M059J (cell line): ENCODE data around the gene HNRNPDL. TPM values are rescaled to one million over a fixed set of nuclear protein-coding genes. Genes with fewer than 3 reads are reported as not detected.
"Not testable (repeated sequence)": the region's sequence is repeated elsewhere in the genome, so short reads cannot be mapped to it uniquely, and the experiment has no call there.

Experiments
- DNase-seq: peaks from one replicate; pipeline ENCODE4 v3.0.0-alpha.2; 2012; ENCODE audit warnings: low read depth
- total RNA-seq: library from RNA; depleted of rRNA; stranded (reverse); fragments of >200 nt; shearing (Covaris generic); gene quantifications from 2 replicates; pipeline ENCODE4 v1.2.3, GENCODE V29; 2014; rRNA removed

The HNRNPDL gene
- total RNA-seq, 1 experiment from 2014 or later, result 225 TPM

DNA sequence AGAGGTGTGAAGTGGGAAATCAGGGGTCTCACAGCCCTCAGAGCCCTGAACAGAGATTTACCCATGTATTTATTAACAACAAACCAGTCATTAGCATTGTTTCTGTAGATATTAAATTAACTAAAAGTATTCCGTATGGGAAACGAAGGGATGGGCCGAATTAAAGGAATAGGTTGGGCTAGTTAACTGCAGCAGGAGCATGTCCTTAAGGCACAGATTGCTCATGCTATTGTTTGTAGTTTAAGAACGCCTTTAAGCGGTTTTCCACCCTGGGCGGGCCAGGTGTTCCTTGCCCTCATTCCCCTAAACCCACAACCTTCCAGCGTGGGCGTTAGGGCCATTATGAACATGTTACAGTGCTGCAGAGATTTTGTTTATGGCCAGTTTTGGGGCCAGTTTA is 44.0 kb downstream of the HNRNPDL start:
- DNase-seq, result not testable (repeated sequence)

DNA sequence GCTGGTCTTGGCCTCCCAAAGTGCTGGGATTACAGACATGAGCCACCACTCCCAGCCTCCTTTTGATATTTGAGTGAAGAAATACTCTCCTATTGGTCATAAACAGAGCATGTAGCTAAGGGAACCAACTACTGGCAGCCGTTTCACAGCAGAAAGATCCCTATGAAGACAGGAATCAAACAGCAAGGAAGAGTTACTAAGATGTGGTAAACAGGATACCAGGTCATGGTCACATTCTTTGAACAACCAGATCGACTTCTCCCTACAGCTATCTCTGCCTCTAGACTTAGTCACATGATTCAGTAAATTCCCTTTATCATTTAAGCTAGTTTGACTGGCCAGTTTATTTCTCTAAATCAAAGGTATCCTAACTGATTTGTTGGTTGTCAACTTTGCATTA is 47.5 kb downstream of the HNRNPDL start:
- no peak for DNase-seq

DNA sequence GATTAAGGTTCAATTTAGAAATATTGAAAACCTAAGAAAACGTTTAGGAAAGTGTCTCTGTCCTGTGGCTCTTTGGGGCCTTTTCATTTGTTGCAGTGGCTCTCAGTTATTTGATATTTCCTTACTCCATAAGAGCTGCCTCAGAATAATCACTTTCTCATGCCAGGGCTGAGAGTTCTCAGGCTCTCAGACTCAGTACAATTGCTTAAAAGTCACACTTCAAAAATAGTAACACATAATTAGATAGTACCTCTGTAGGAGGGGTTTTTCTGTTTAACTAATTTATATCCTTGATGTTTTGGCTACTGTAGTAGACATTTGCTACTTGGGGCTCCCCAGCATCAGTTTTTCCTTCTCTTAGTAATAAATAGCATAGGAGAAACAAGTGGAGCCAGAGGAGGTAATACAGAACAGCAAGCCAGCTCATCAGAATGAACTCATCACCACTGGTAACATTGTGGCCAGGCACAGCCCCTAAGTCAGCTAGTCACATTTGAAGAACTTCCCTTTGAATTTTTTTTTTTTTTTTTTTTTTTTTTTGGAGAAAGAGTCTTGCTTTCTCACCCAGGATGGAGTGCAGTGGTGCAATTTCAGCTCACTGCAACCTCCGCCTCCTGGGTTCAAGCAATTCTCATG is 48.5 kb downstream of the HNRNPDL start:
- DNase-seq, result peak; percentile 12

DNA sequence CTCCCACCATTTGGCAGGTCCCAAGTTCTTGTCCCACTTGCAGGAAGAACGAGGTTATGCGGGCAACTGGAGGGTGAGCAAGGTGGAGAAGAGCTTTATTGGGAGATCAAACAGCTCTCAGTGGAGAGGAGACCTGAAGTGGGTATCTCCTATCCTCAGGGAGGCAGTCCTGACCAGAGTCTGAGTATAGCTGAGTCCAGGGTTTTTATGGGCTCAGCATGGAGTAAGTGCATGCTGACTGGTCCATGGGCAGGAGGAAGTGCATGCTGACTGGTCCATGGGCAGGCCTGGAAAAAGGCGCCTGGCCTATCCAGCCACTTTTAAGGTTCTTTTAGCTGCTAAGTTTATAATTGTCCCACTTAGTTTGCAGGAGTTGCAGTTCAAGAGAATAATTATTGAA is 49.0 kb downstream of the HNRNPDL start:
- DNase-seq, result no peak

DNA sequence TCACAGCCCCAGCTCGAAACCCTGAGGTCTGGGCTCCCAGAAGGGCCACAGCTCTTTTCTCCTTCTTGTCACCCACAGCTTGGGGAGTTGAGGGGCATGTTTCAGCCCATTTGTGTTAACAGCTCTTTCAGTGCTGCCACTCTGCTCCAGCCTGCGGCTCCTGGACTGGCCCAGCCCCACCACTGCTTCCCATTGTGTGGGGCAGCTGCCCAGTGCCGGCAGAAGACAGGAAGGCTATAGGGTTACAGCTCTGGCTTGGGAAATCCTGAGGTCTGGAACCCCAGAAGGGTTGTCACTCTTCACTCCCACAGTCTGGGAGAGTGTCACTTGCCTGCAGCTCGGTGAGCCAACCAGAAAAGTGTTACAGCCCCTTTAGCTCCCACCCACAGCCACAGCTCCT is 49.4 kb downstream of the HNRNPDL start:
- DNase-seq, result no peak

DNA sequence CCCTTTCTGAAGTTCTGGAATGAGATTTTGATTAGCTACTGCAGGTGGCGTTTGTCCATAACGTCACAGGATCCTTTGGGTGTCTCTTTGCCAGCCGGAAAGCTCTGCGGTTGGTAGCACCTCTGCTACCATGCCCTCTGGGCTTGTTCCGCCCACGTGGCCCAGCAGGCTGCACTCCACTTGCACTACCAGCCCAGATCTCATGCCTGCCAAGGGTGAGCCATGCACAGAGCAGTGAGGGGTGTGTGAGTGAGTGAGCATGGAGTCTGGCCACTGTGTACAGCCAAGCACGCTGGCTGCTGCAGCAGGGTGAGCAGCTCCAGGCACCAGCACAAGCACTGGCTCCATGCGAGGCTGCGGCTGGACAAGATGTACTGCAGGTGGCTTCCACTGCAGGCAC is 49.9 kb downstream of the HNRNPDL start:
- no peak for DNase-seq

DNA sequence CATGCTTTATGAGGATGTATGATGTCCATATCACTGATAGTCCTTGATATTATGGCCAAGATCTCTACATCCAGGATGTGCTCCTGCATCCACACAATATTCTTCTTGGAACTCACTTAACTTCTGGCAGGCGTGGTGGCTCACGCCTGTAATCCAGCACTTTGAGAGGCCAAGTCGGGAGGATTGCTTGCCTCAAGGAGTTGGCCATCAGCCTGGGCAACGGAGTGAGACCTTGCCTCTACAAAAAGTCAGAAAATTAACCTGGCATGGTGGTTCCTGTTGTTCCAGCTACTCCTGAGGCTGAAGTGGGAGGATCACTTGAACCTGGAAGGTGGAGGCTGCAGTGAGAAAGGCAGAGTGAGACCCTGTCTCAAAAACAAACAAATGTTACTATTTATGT is 54.2 kb downstream of the HNRNPDL start:
- DNase-seq, result no peak

DNA sequence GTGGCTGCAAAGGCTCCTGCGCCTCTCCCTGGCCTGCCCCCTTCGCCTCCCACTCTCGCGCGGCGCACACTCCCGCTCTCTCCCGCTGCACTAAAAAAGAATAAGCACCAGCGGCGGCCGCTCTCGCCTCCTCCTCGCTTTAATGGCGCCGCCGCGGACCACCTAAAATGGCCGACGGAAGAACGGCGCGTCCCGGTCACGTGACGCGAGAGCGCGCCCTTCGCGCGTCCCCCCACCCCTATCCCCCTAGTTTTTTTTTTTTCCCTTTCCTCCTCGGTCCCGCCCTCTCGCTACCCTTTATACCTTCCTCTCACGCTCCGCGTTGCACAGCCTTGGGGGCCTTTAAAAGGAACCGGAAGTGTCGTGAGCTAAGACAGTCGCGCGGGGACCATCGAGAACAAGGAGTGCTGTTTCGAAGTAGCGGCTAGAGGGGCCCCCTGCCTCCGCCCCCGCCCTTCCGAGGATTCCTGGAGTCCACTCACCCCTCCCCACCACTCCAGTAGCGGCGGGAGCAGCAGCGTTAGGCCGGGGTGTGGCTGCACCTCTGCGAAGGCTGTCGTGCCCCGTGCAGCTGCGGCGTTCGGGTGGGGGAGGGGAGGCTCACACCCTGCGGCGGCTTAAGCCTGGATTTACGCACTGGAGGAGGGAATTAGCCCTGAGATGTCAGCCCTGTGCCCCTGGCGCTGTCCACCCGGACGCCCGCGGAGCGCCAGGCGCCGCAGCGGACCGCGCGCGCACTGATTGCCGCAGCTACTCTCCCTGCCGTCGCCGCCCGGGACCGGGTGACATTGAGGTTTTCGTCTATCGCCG is 56.2 kb downstream of the HNRNPDL start, which contains the start of gene HNRNPD:
Gene HNRNPD, minus strand, starts transcription at position 176 of the 810 bp plus-strand sequence. CDS start 313 bp downstream, outside the sequence.
- DNase-seq, result peak; percentile 99

DNA sequence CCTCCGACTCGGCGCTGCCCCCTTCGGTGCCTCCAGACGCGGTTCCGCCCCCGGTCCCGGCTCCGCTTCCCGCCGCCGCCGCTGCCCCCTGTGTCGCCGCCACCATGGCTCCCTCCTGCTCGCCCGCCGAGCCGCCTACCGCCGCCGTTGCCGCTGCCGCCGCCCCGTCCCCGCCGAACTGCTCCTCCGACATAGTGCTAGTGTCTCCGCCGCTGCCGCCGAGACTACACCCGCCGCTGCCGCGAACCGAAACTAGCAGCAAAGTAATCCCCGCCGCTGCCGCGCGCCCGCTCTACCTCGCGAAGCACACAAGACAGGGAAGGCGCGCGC is 56.8 kb downstream of the HNRNPDL start:
- DNase-seq, result no peak

Other genes starting within 250 kb of the HNRNPDL start
- 45.9 and 88.7 TPM in 2 replicates for gene HNRNPD, start 56.5 kb downstream of the HNRNPDL start, total RNA-seq
- 32.8 and 48.3 TPM in 2 replicates for gene ENOPH1, start 128 bp upstream of the HNRNPDL start, total RNA-seq
- 1.8 and 4.0 TPM in 2 replicates for gene TMEM150C, start 131.5 kb upstream of the HNRNPDL start, total RNA-seq